Fibroblast of skin of left quadriceps (primary cell): ENCODE measurements around the gene LRCOL1.
A peak's percentile ranks its signal among the peaks of the same experiment; 100 is the strongest.

Experiments used
- DNase-seq, 2 experiments: peaks; one replicate each; pipeline ENCODE4 v3.0.0-alpha.2; 2013; ENCODE audit warnings: low read depth in 2 of 2

Gene LRCOL1

DNA sequence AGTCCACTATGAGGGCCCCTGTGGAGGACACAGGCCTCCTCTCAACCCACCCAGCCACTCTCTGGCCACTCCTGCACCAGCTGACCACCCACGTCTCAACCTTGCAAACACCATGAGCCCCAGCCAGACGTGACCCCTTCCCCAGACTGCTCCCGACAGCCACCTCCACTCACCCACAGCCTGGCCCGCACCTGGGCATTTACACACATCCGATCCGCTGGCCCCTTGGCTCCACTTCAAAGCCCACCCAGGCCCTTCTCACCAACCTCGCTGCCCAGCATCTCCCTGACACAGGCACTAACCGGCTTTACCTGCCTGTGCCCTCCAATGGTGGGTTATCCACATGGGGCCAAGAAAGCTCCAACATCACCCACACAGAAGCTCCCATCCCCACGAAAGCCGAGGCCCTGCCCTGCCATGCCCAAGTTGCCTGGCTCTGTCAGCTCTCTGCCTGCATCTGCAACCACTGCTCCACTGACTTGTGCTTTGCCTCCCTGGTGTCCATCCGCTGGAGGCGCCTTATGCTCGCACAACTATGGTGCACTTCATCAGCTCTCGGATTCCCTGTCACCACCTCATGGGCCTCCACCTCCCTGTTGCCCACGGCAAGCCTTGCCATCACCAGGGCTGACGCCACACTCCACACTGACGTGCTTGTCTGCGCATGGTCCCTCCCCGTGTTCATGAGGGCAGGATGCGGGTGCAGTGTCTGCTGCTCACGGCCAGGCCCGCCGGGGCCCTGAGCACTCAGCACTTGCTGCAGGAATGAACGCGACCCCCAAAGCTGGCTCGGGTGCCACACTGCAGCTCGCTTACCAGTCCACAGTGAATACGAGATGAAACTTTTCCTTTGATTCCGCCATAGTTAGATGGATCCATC is 24.9 kb upstream of the LRCOL1 start:
- DNase-seq, result no peak

DNA sequence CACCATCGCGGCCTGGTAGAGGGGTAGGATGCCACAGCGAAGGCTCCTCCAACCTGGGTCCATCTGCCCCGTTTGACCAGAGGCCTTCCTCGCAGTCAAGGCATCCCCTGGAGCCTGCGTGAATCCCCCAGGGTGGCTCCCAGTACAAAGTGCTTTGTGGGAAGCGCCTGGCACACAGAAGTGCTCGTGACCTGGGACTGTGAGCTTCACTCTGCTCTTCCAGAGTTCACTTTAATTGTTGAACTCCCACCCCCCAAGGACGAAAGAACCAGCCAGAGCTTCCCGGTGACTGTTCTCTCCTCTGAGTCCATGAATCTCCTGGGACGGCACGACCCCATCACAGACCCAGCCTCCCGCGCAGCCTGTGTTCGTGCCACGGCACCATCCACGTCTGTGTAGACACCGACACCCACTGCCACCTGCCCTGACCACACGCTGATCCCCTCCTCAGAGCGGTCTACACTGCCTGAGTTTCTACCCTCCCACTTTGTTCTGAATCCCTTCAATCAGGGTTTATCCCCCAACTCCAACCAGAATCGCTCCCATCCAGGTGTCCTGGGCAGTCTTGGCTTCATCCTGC is 24.1 kb upstream of the LRCOL1 start:
- DNase-seq, result no peak

DNA sequence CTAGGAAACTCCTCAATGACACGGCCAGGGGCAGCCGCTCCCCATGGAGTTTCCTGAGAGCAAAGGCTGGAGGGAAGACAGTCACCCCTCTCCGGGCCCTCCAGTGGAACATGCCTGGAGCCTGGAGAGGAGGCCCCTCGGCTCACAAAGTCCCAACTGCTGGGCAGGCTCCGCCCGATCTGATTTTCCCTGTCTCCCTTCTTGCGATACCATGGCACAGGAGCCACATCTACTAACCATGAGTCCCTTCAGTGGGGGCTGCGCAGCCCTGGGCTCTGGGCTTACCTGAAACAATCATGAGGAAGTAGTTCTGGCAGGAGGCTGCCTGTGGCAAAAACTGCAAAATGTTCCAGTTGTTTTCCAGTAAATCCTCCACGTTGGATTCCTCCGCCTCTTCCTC is 23.5 kb upstream of the LRCOL1 start:
- DNase-seq, result no peak

DNA sequence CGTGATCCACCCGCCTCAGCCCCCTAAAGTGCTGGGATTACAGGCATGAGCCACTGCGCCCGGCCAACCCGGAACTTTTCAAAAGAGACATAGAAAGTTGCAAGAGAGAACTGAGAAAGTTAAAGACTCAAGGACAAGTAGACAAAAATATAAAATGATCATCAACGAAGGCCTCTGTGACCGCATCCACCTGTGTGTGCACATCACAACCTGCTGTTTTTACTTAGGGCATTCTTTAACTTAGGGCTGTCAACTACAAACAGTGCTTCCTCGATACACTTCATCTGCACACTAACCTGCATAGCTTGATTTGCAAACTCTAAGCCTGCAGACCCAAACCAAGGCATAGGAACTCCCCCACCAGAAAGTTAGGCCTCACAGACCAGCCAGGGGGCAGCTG is 23.0 kb upstream of the LRCOL1 start:
- no peak for DNase-seq

- DNase-seq, result no peak
These were observed 22.3 kb upstream of the LRCOL1 start for GRCh38 chr12:132632521-132633228.

- no peak for DNase-seq
These were observed 21.3 kb upstream of the LRCOL1 start for GRCh38 chr12:132631666-132632065.

GRCh38 chr12:132630672-132631071 is 20.3 kb upstream of the LRCOL1 start:
- DNase-seq, result no peak

- DNase-seq, result no peak
These were observed 18.9 kb upstream of the LRCOL1 start for GRCh38 chr12:132629330-132629729.

DNA sequence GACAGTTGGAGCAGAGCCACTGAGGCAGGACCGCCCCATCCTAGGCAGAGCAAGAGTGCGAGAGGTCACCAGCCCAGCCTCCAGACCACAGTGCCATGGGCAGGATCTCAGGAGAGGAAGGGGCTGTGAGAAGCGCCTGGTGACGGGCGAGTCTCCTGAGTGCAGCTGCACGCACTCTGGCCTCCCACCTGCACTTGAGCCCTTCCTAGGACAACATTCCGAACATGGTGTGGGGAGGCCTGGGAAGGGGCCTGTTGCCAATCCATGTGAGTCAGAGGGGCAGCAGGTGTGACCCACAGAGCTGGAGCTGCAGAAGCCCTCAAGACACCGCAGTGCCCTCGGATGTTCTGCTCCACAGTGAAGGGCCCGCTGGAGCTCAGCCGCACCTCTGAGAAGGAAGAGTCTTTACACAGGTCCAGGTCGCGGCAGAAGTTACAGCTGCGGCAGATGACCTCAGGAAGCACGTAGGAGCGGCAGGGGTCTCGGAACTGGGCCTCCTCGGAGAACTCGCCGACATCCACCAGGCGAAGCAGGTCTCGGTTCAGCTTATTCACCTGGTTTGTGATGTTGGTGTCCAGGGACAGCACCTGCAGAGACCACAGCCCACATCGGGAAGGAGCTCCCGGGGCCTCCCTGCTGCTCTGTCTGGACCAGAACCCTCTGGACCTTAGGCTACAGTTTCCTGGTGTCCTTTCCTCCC is 15.5 kb upstream of the LRCOL1 start:
- DNase-seq, result no peak

GRCh38 chr12:132624910-132625630 is 14.7 kb upstream of the LRCOL1 start:
- DNase-seq, result no peak

GRCh38 chr12:132624186-132624855 is 13.9 kb upstream of the LRCOL1 start:
- no peak for DNase-seq

DNA sequence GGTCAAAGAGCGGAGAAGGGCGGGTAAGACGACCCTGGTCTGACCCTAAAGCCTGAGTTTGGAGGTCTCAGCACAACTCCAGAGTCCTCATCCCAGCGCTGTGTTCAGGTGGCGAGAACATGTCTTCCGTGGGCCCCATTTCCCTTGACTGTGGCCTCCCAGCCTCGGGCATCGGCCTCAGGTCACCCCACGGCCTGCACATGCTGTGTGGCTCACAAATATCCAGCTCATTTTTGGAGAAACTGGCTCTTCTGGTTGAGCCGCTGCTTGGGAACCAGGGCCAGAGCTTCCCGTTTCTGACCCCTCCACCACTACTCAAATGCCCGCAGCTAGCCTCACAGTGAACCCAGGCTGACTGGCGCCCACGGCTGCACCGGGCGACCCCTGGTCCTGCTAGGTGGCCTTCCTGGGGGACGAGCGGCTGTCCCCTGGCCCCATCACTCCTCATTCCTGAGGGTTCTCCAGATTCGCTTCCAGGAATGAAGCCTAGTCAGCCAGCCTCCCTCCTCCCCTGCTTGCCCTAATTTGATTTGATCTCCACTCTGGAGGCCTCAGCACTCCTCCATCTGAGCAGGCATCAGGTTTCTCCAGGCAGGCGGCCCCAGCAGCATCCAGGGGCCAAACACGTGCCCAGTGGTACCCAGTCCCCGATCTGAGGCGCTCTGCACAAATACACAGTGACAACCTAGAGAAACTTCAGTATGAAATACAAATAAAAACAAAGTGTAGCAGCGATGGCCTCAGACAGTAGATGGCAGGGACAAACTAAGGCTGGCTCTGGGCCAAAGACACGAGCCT is 12.9 kb upstream of the LRCOL1 start:
- DNase-seq, result no peak

DNA sequence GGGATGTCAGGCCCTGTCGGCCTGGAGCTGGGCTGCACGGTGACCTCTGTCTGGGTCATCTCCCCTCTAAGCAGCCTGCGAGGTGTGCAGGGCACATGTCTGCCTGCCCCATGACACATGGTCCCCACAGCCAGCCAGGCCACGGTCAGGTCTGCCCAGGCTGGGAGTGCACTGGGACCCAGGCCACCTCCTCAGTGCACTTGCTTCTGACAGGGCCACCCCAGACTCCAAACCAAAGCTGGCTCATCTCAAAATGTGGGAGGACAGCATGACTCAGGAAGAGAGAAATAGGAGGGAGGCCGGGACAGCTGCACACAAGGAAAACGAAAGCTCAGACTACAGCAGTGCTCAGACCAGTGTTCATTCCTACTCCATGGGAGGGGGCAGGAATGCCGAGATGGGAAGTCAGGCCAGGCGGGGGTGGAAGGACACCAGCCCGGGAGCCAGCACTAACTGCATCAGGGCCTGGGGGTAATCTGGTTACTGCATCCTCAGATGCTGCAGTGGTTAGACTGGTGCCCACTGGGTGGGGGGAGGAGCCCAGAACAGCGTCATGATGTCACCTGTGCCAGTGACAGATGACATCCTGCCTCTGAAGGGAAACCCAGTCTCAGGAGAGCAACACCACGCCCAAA is 12.2 kb upstream of the LRCOL1 start:
- peak in 1 of 2 experiments; percentile 24 for DNase-seq

DNA sequence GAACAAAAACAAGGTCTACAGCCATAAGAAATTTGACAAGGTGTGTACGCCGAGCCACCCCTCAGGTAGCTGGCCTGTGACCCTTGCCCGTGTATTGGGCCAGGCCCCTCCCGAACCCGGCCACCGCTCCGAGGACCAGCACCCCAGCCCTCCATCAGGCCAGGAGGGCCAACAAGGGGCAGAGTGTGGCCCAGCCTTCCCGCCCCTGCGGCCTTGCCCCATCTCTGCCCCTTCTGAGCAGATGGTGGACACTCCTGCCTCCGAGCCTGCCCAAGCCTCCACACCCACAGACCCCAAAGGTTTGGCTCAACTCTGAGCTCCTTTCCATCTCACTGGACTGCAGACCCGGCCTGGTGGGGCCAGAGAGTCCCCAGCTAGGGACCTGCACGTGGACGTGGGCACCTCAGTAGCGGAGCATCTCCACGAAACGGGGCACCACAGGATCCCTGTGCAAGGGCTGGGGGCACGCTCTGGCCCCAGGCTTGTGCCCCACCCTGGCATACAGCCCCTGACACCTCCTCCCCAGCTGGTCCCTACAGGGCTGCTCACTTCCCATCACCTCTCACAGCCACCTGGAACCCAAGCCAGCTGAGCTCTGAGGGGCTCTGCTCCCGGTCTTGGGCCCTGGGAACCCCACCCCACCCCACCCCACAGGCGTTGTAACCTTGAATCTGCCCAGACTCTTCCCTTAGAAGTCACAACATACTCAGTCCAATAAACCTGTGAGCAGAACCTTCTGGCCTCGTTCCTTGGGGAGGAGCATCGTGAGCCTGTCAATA is 11.5 kb upstream of the LRCOL1 start:
- no peak for DNase-seq

DNA sequence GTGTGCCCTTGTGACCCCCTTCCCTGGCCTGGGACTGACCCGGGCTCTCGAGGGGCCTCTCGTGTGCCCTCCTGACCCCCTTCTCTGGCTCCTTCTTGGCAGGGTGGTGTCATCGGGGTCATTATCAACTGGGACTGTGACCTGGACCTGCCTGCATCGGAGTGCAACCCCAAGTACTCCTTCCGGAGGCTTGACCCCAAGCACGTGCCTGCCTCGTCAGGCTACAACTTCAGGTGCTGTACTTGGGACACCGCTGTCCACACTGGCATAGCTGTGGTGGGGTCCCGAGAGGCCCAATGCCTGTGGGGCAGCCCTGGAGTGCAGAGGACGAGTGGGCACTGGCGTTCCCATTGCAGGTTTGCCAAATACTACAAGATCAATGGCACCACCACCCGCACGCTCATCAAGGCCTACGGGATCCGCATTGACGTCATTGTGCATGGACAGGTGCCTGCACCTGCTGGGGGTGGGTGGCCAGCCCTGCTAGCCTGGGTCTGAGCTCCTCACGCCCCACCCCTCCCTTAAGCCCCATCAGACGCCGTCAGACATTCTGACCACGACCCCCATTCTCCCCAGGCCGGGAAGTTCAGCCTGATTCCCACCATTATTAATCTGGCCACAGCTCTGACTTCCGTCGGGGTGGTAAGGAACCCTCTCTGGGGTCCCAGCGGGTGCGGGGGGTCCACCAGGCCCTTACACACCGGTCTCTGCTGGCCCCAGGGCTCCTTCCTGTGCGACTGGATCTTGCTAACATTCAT is 10.7 kb upstream of the LRCOL1 start:
- DNase-seq, result no peak

DNA sequence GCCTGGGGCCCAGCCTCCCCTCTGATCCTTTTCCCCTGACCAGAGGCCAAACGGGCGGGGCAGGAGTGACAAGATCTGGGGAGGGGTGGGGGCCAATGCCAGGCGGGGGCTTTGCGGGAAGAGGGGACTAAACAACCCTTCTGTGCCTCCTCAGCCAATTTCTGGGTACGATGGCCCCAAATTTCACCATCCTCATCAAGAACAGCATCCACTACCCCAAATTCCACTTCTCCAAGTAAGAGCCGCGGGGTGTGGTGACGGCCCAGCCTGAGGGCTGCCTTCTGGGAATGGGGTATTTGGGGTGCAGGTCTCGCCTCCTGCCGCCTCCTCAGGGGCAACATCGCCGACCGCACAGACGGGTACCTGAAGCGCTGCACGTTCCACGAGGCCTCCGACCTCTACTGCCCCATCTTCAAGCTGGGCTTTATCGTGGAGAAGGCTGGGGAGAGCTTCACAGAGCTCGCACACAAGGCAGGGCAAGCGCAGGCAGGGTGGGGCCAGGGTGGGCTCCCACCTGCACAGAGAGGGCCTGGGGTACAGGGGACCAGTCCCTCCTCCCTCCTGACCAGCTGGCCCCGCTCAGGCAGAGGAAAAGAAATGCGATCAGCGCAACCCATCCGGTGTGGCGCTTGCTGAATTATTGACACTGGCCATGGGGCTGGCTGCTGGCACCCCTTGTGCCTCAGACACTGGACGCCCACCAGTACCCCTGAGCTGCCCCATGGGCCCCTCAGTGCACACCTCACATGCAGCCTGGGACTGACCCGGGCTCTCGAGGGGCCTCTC is 9.9 kb upstream of the LRCOL1 start:
- DNase-seq, result no peak

- no peak for DNase-seq
These were observed 9.2 kb upstream of the LRCOL1 start for GRCh38 chr12:132619386-132620112.
